HG03460 (cell line): Measurements from ENCODE around the gene FGF22.

ENCODE experiments used
- ATAC-seq: cut with Tn5 transposase; IDR thresholded peaks from one replicate; pipeline ENCODE4 v1.9.1; 2021; ENCODE audit not compliant: unreplicated experiment

Gene FGF22

DNA sequence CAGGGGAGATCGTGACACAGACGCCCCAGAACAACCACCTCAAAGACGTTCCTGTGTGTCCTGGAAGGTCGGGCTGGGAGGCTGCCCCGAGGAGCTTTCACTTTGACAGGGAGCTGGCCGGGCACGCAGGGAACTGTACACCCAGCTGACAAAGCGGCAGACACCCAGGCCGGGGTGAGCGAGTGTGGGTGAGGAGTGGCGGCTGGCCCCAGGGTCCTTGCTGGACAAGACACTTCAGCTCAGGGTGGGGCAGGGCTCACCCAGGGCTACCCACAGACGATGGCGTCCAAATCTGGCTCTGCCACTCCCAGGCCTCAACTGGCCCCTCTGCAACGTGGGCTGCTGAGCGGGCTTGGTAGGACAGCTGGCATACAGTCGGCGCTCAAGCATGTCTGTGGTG is 2.0 kb downstream of the FGF22 start:
- ATAC-seq: no peak

DNA sequence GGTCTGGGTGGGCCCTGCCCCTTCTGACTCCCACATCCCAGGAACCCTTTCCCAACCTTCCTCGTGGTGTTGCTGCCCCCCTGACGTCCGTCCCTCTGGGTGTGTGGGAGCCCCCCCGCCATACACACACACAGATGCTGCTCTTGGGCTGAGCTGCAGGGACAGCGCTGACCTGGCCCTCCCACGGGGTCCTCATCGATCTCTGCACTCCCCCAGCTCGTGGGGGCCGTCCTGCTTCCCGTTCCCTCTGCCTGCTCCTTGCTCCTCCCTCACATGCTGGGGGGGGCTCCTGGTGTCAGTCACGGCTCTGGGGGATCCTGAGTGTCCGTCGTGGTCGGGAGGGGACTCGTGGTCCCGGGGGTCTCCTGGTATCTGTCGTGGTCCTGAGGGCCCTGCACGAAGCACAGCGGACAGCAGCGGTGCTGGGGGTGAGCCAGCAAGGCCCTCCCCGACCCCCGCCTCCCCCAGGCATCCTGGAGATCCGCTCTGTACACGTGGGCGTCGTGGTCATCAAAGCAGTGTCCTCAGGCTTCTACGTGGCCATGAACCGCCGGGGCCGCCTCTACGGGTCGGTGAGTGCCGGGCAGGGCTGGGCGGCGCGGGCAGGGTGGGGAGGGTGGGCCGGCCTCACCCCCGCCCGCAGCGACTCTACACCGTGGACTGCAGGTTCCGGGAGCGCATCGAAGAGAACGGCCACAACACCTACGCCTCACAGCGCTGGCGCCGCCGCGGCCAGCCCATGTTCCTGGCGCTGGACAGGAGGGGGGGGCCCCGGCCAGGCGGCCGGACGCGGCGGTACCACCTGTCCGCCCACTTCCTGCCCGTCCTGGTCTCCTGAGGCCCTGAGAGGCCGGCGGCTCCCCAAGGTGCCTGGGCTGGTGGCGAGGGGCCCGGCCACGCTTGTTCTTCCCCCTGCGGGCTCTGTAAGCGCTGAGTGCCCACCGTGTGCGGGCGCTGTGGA is 3.4 kb downstream of the FGF22 start:
- ATAC-seq: no peak

DNA sequence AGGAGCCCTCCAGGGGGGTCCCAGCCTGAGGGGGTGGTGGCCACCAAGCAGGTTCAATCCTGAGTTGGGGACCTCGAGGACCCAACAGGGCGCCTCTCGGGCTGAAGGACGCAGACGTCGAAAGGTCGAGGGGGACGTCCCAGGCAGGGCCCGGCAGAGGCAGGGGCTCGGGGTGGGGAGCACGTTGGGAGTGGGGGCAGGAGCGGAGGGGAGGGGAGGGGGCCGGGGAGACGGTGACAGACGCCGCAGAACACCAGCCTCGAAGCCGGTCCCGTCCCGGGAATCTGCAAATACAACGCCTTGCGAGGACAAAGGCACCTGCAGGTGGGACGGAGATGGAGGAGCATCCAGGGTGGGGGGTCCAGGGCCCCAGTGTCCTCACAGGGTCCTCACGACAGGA is 4.1 kb downstream of the FGF22 start:
- no peak for ATAC-seq

DNA sequence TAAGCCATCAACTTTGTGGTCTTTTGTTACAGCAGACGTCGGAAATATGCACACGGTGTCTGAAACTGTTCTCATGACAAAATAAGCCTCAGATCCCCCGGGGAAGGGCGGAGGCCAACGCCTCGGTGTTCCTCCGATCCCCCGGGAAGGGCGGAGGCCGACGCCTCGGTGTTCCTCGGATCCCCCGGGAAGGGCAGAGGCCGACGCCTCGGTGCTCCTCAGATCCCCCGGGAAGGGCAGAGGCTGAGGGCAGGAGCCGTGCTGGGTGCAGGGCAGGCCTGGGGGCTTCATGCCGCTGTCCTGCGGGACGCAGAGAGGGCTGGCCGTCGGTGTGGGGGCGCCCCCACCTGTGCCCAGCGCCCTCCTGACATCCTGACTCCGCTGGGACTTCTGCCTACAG is 4.7 kb downstream of the FGF22 start:
- no peak for ATAC-seq

DNA sequence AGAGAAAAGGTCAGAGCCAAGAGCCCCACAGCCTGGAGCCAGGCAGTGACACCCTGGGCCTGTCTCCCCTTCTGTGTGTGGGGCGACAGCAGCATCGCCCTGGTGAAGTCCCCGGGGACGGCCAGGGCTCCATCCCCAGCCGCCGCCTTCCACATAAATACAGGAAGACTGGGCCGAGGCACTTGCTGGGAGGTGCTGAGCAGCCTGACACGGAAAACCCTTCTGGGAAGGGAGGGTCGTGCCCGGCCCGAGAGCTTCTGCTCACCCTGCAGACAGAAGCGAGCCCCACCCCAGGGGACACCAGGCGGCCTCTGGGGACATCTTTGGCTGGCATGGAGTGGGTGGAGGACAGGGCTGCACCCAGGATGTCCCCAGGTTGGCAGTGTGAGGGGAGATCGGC is 5.1 kb downstream of the FGF22 start:
- no peak for ATAC-seq

DNA sequence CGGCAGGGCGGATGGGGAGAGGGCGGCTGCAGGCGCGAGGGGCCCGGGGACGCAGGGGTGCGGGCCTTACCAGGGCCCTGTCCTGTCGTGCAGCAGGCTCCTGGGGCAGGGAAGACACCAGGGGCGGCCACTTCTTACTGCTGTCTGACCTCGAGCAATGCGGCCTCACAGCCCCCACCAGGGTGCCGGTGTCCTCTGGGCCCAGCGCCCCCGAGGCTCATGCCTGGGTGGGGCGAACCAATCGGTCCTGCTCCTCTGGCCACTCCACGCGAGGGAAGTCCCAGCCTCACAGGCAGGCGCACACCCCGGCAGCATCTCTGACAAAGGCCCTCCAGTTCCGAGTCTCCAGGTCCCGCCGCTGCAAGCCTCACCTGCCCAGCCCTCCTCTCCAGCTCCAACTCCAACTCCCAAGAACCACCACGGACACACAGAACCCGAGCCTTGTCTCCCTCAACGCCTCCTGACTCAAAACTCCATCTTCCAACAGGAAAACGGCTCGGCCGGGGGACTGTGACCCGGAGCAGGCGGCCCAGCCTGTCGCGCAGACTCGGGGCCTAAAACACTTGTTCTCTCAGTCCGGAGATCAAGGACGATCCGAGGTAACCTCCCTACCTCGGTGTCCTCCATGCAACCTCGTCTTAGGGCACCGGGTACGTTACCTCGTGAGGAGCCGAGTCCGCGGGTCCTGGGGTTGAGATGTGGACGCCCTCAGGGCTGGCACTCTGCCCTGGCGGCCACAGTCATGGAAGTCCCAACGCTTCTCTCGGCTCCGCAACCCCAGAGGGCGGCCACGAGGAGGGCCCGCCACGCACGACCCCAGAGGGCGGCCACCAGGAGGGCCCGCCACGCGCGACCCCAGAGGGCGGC is 6.5 kb downstream of the FGF22 start:
- no peak for ATAC-seq

DNA sequence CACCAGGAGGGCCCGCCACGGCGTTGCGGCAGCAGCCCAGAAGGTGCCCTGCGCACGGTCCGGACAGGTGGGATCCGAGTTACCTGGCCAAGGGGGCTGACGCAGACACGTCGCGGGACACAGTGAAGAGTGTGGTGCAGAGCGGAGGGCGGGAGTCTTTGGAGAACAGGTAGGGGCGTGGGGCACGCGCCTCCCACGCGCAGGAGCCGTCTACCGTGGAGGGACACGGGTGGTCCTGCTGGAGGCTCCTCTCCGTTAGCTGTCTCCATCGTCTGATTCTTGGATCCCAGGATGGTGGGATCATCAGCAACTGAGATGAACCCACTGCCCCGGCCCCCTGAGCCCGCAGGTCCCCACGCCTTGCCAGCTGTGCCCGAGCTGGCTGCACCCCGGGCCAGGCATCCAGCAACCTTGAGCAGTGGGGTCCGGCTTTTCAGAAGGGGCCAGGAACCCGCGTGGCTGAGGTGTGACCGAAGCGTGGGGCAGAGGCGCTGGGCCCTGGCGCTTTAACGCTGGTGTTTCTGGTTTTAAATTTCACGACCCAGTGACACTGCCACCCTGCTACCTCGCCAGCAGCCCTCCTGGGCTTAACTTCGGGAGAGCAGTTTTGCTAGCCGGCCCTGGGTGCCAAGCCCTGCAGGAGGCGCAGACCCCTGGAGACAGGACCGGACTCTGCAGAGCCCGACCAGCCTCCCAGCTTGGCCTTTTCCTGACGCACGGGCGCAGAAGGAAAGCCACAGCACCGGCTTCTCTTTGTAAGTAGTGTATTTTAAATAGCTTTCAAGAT is 7.3 kb downstream of the FGF22 start:
- no peak for ATAC-seq

DNA sequence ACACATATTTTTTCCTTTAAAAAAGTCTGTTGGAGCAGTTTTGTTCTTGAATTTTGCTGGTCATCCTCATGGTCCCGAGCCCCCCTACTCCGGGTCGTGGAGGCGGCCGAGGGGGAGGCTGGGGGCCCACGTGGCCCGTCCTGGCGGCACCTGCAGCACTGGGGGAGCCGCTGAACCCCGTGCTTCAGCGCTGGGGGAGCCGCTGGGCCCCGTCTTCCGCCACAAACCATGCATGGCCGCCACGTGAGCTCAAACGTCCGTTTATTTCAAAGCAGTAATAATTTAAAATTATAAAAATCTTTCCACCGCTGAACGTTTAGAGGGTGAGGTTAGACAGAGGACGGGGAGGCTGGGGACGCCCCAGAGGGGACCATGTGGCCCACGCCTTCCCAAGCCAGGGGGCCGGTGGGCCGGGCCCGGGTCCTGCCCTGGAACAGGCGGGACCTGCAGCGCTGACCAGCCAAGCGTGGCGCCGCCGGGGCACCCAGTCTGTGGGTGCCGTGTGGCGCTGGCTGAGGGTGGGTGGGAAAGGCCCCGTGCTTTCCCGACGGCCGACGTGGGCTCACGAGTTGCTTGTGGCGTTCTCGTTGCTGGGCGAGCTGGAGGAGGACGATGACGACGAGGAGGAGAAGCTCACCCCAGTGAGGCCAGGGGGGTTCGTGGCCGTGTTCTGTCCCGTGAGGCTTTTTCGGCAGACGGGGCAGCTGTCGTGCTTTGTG is 8.0 kb downstream of the FGF22 start:
- no peak for ATAC-seq

DNA sequence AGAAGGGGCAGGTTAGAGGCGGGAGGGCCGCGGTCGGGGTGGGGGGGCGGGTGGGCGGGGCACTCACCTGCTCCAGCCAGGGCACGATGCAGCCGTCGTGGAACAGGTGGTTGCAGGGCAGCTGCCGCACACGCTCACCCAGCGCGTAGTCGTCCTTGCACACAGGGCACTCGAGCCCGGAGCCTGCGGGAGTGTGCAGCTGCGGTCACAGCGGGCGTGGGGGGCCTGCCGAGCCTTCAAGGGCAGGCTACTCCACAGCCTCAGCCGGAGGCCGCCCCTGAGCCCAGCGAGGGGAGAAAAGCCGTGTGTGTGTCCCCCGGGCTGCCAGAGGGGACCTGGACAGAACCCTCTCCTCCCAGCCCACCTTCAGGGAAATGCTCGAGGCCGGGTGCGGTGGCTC is 8.6 kb downstream of the FGF22 start:
- ATAC-seq: no peak

DNA sequence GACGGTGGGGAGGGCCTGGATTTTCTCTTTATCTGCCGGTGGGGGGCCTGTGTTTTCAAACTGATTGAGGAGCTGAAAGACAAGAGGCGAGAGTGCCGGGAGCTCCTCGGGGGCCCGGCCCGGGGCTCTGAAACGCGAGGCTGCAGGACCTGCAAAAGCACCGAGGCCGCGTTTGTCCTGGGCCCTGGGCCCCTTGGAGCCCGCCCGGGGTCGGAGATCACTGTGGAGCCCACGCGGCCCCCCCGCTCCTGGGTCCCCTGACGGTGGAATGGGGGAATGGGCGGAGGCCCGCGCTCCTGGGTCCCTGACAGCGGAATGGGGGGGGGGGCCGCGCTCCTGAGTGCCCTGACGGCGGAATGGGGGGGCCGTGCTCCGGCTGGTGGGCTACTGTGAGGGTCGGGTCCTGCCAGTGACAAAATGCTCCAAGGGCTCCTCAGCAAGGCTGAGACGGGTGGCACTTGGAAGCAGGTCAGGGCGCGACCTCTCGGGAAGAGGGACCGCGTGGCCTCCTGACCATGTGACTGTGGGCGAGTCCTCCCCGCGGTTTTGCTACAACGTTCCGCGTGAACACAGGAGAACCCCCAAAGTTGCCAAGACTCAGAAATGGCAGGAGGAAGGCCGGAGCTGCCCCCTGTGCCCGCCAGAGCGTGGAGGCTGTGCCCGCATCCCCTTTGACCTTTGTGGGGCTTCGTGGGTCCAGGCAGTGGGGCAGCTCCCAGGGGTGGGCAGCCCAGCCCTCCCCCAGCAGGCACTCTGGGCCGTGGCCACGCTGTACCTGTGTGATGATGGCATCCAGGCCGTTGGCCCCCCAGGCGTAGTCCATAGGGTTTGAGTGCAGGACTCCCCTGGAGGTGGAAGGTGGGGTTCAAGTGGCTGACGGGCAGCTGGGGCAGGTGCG is 9.5 kb downstream of the FGF22 start:
- no peak for ATAC-seq

DNA sequence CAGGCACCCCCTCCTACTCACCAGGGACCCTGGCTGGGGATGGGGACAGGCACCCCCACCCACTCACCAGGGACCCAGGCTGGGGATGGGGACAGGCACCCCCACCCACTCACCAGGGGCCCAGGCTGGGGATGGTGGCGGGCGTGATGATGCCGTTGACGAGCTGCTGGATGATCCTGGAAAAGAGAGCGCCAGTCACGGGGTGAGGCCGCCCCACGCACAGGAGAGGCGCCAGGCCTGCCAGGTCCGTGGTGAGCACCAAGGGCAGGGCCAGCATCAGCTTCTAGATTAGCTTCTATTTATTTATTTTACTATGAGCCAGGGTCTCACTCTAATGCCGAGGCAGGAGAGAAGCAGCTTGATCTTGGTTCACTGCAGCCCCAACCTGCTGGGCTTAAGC is 10.4 kb downstream of the FGF22 start:
- no peak for ATAC-seq

DNA sequence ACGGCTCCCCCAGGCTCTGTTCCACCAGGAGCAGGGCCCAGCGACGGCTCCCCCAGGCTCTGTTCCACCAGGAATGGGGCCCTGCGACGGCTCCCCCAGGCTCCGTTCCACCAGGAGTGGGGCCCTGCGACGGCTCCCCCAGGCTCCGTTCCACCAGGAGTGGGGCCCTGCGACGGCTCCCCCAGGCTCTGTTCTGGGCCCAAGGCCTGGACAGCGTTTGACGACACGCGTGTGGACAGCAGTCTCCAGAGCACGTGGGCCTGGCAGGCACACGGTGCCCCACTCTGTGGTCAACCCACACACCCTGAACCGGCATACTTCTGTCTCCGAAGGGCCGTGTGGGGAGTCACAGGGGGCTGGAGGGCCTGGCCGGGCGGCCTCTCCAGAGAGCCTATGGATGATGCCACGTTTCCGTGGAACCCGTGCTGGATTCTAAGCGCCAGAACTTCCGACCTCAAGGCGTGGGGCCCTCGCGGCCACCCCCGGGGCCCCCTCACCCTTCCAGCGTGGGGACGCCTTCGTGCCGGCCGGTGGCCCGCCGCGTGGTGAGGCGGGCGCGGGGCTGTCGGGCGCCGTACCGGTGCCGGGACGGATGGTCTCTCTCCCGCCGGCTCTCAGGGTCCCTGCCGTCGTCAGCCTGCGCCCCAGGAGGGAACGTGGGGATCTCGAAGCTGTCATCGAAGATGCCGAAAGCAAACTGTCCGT is 11.6 kb downstream of the FGF22 start:
- no peak for ATAC-seq

DNA sequence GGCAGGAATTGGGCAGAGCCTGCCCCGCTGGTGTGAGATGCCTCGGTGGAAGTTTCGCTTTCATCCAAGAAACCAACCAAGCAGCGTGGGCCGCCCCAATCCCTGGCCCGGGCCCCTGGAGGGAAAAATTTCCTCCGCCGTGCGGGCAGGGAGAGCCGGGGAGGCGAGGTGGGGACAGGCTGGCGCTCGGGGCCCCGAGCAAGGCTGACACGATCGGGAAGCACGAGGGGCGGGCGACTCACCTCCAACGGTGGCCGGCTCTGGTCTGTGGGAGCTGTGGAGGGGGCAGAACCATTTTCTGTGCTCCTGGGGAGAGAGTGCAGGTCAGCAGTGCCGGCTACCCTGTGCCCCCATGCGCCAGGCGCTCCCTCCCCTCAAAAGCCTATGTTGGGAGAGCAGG is 12.3 kb downstream of the FGF22 start:
- ATAC-seq: no peak

DNA sequence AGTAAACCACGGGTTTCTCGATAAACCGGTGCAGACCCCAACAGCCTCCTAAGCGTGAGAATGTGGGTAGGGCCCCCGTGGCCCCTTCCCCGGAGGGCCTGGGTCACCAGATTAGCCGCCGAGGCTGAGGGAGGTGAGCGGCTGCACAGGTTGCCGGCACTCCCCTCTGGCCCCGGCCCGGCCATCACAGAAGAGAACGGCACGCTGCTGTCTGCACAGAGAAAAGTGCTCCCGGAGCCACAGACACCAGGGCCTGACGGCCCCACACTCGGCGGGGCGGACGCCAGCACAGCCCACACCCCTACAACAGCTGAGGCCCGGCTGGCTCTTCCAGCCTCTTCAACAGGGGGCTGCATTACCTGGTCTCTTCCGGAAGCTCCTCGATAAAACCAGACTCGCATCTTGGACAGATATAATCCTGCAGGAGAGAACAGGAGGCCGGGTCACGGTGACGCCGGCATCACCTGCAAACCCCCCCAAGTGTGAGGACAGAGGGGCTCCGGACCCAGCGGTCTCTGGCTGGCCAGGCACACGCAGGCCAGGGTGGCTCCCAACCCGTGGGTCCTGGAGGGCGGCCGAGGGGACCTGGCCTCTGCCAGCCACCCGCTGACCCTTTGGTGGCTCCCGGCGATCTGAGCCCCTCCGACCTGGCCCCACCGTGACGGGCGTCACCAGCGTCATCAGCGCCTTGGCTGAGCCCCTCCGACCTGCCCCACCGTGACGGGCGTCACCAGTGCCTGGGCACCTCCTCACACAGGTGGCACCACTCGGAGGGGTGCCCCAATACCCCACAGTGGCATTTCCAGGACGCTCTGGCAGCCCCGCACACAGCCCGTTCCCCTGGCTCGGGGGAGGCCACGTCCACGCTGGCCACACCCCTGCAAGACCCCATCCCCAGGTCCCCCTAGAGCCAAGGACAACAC is 13.0 kb downstream of the FGF22 start:
- ATAC-seq: no peak

DNA sequence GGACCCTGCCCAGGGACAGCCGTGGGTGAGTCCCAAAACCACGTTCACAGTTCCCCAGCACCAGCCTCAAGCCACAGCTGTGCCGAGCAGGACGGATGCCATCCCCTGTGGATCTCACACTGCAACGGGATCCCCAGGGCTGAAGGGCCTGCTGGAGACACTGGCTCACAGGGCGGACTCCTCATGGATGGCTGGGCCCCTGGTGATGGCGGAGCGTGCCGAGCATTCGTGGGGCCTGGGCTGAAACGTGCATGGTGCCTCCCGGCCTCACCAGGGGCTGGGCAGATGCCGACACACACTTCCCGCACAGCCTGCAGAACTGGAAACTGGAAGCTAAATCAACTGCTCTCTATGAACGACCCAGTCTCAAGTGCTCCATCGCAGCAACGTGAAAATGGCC is 13.7 kb downstream of the FGF22 start:
- no peak for ATAC-seq

DNA sequence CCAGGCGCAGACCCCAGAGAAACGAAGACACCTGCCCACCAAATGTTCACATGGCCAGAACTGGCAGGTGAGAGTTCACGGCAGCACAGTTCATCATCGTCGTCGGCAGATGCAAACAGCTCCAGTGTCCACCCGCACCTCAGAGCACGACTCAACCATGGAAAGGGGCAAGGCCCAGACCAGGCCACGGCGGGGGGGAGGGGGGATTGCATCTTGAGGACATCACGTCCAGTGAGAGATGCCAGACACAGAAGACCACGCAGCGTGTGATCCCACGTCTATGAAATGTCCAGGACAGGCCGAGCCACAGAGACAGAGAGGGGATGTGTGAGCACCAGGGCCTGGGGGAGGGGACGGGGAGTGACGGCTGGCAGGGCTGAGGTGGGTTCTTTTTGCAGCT is 16.0 kb downstream of the FGF22 start:
- ATAC-seq: no peak

DNA sequence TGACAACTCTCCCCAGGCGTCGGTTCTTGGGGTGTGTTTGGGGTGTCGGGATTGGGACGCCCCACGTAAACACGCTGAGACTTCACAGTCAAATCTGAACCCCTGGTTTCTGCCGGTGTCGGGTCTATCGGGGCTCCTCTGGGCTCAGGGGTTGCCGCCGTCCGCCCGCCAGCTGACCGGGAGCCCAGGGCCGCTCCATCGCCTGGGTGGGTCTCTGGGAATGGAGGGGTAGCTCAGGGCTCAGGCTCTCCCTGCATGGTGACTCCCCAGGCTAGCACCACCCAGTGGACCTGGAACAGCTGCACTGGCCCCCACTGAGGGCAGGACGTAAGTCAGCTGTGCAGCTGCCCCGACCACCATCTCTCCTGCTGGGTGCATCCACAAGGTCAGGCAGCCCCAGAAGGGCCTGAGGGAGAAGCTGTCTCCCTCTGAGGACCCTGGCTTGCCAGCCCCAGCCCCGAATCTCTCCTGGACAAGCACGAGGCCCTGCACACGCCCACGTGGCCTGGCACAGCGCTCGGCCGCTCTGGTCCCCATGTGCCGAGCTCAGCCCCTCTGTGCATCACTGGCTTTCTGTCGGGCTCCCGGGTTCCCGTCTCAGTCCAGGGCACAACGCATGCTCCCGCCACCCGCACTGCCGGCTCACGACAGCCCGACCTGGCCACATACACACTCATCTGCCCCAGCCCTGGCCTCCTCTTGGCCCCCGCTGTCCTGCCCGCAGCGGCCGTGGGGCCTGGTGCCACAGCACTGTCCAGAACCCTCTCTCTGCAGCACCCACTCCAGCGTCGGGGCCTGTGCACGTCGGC is 17.3 kb downstream of the FGF22 start:
- ATAC-seq: no peak
